GM03348 (cell line): ENCODE results near the gene POLD1.
A peak's percentile ranks its signal among the peaks of the same experiment; 100 is the strongest.
"Not testable (repeated sequence)": the region's sequence is repeated elsewhere in the genome, so short reads cannot be mapped to it uniquely, and the experiment has no call there.

Source experiments
- DNase-seq: peaks from one replicate; pipeline ENCODE4 v3.0.0; 2012; ENCODE audit warnings: low spot score

Gene POLD1

GRCh38 chr19:50383852-50384684 lies at the start of gene POLD1:
Gene POLD1, plus strand, starts transcription at chr19:50384347. Its CDS starts 14,505 bp downstream, at chr19:50398852.
- peak; percentile 99 for DNase-seq

GRCh38 chr19:50334741-50335421 lies 49.3 kb upstream of the POLD1 start:
- DNase-seq: no peak

- not testable (repeated sequence) for DNase-seq
Measured at GRCh38 chr19:50337031-50337430, 47.1 kb upstream of the POLD1 start.

GRCh38 chr19:50340331-50340730 lies 43.8 kb upstream of the POLD1 start:
- DNase-seq: no peak

- no peak for DNase-seq
Measured at GRCh38 chr19:50341091-50341564, 43.0 kb upstream of the POLD1 start.

- DNase-seq: no peak
Measured at GRCh38 chr19:50344661-50345318, 39.4 kb upstream of the POLD1 start.

- DNase-seq: not testable (repeated sequence)
Measured at GRCh38 chr19:50347089-50347581, 37.0 kb upstream of the POLD1 start.

- DNase-seq: no peak
Measured at GRCh38 chr19:50349277-50350057, 34.7 kb upstream of the POLD1 start.

GRCh38 chr19:50352242-50352641 lies 31.9 kb upstream of the POLD1 start:
- no peak for DNase-seq

GRCh38 chr19:50353487-50353880 lies 30.7 kb upstream of the POLD1 start:
- DNase-seq: not testable (repeated sequence)

GRCh38 chr19:50356691-50357177 lies 27.4 kb upstream of the POLD1 start:
- DNase-seq: no peak

- DNase-seq: peak; percentile 65
Measured at GRCh38 chr19:50357178-50358100, 26.7 kb upstream of the POLD1 start.

- DNase-seq: peak; percentile 72
Measured at GRCh38 chr19:50358483-50359327, 25.4 kb upstream of the POLD1 start.

GRCh38 chr19:50359328-50359818 lies 24.8 kb upstream of the POLD1 start:
- no peak for DNase-seq

- no peak for DNase-seq
Measured at GRCh38 chr19:50361290-50362029, 22.7 kb upstream of the POLD1 start.

GRCh38 chr19:50362030-50362412 lies 22.1 kb upstream of the POLD1 start:
- DNase-seq: no peak

GRCh38 chr19:50362656-50363424 lies 21.3 kb upstream of the POLD1 start:
- no peak for DNase-seq
